ENCODE measurements around the gene CRYGB. TPM values are rescaled to one million over a fixed set of nuclear protein-coding genes. Genes with fewer than 3 reads are reported as not detected.

The CRYGB gene, protein sequence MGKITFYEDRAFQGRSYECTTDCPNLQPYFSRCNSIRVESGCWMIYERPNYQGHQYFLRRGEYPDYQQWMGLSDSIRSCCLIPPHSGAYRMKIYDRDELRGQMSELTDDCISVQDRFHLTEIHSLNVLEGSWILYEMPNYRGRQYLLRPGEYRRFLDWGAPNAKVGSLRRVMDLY
- total RNA-seq (not detected), polyA plus RNA-seq (not detected)

DNA sequence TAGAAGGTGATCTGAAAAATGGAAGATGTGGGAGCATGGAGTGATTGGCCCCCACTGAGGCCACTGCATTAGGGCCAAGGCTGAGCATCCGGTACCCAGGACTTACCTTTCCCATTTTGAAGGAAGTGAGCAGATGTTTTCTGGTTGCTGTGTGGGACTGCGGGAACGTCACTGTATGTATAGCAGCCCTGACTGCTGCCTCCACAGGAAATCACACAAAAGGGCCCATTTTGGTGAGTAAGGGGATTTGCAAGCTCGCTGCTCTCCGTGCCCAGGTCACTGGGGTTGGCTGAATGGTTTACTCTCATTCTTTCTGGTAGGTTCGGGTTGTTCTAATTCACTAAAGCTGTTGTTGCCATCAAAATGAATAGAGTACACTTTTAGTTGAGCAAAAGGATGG lies at the start of gene CRYGB:
CRYGB (minus strand) TSS at position 153 of the 400 bp plus-strand sequence; CDS start at position 115, 38 bp downstream.
- H3K4me3 ChIP-seq = no peak within 1 kb of the TSS
- H3K27me3 ChIP-seq = no peaks in the 10 kb centered on the region
- no peaks in the 10 kb centered on the region for H3K4me1 ChIP-seq
- DNase-seq = no peak
- no peaks in the 10 kb centered on the region for H3K36me3 ChIP-seq
- TF ChIP-seq POLR2AphosphoS5 (IDR thresholded peaks at IDR 0.05) (no peak), EP300 (IDR thresholded peaks at IDR 0.05) (no peak), POLR2A (IDR thresholded peaks at IDR 0.05) (no peak)
- TF ChIP-seq, protein P1, sequence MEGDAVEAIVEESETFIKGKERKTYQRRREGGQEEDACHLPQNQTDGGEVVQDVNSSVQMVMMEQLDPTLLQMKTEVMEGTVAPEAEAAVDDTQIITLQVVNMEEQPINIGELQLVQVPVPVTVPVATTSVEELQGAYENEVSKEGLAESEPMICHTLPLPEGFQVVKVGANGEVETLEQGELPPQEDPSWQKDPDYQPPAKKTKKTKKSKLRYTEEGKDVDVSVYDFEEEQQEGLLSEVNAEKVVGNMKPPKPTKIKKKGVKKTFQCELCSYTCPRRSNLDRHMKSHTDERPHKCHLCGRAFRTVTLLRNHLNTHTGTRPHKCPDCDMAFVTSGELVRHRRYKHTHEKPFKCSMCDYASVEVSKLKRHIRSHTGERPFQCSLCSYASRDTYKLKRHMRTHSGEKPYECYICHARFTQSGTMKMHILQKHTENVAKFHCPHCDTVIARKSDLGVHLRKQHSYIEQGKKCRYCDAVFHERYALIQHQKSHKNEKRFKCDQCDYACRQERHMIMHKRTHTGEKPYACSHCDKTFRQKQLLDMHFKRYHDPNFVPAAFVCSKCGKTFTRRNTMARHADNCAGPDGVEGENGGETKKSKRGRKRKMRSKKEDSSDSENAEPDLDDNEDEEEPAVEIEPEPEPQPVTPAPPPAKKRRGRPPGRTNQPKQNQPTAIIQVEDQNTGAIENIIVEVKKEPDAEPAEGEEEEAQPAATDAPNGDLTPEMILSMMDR (IDR thresholded peaks at IDR 0.05) = no peak
- no peaks in the 10 kb centered on the region for H3K9me3 ChIP-seq
- WGBS, 2 donors = 73 to 87% methylated on average over 6 of the region's 6 CpGs
- intact Hi-C loops (cut with DNase I) = no loop called here
- no peak within 1 kb of the TSS for H3K27ac ChIP-seq

DNA sequence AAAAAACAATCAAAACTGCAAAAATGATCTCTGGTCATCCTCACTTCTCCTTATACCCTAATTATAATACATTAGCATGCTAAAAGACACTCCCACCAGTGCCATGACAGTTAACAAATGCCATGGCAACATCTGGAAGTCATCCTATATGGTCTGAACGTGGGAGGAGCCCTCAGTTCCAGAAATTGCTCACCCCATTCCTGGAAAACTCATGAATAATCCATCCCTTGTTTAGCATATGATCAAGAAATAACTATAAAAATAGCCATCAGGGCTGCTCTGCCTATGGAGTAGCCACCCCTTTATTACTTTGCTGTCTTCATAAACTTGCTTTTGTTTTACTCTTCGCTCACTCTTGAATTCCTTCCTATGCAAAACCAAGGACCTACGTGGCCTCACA lies 49.6 kb upstream of the CRYGB start:
- Histone ChIP-seq H3K27me3 (peaks cover 0 to 4% (median 0%) of the 10 kb centered on the region in 3 donors), H3K4me3 (no peak overlapping the region), H3K27ac (no peak overlapping the region), H3K4me1 (no peaks in the 10 kb centered on the region), H3K9me3 (no peaks in the 10 kb centered on the region), H3K36me3 (no peaks in the 10 kb centered on the region)
- intact Hi-C loops (cut with DNase I) = no loop called here
- TF ChIP-seq POLR2AphosphoS5 (IDR thresholded peaks at IDR 0.05) (no peak), POLR2A (IDR thresholded peaks at IDR 0.05) (no peak), EP300 (IDR thresholded peaks at IDR 0.05) (no peak)
- TF ChIP-seq, protein P1 (IDR thresholded peaks at IDR 0.05) = no peak
- WGBS, 2 donors = 85 to 91% methylated on average over 3 of the region's 3 CpGs
- DNase-seq = no peak

DNA sequence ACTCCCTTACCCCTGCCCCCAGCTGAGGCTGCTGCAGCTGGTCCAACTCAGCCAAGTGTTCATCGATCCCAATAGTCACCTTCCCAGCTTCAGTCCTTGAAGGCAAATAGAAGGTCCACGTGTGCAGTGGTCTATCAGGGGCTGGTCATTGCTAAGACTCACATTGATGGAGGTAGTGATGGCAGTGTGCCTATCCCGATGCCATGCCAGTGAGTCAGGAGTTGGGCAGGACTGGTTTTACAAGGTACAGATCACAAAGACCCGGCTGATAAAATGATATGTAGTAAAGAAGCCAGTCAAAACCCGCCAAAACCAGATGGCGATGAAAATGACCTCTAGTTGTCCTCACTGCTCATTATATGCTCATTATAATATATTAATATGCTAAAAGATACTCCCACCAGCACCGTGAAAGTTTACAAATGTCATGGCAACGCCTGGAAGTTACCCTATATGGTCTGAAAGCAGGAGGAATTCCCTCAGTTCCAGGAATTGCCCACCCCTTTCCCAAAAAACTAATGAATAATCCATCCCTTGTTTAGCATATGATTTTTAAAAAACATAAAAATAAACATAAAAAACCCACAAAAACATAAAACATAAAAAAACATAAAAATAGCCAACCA lies 46.8 kb upstream of the CRYGB start:
- Histone ChIP-seq H3K27ac (no peak overlapping the region), H3K9me3 (no peaks in the 10 kb centered on the region), H3K27me3 (peaks cover 0 to 4% (median 0%) of the 10 kb centered on the region in 3 donors), H3K4me1 (no peaks in the 10 kb centered on the region), H3K36me3 (no peaks in the 10 kb centered on the region), H3K4me3 (no peak overlapping the region)
- 64 to 85% methylated on average over 8 of the region's 8 CpGs for WGBS, 2 donors
- intact Hi-C loops (cut with DNase I) = no loop called here
- DNase-seq = no peak
- TF ChIP-seq EP300 (IDR thresholded peaks at IDR 0.05) (no peak), POLR2AphosphoS5 (IDR thresholded peaks at IDR 0.05) (no peak), POLR2A (IDR thresholded peaks at IDR 0.05) (no peak)
- TF ChIP-seq, protein P1 (IDR thresholded peaks at IDR 0.05) = no peak

DNA sequence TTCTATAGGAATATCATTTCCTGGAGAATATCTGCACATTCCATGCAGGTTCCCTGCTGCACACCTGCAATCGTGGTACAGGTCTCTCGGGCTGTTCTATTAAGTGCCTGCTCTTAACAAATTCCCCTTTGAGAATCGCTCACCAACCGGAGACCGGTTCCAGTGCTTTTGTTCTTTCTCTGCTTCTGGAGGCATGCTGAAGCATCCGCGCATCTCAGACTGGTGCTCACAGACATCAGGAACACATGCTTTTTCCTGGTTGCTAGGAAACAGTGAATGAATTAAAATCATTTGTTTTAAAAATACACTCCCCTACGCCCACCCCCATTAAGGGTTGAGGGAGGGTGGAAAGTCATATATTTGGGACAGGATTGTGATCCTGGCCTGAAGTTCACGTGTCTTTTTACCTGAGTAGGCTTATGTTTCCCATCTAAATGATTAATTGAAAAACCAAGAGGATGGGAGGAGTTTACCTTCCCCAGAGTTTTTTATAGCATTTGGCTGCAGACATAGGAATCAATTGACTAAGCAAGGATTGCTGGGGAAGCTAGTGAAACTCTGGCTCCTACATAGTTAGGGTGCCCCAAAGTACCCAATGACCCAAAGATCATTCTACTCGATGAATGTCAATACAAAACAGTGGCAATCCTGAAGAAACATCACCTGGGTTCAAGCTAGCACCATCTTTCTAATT lies 44.0 kb upstream of the CRYGB start, which contains the start of gene C2orf80:
C2orf80 (minus strand) TSS at position 221 of the 694 bp plus-strand sequence. CDS start 3,044 bp downstream, outside the sequence.
- DNase-seq = no peak
- H3K36me3 ChIP-seq = no peaks in the 10 kb centered on the region
- 81 to 87% methylated on average over 10 of the region's 10 CpGs for WGBS, 2 donors
- peaks cover 0 to 5% (median 0%) of the 10 kb centered on the region in 3 donors for H3K27me3 ChIP-seq
- H3K9me3 ChIP-seq = no peaks in the 10 kb centered on the region
- intact Hi-C loops (cut with DNase I) = no loop called here
- TF ChIP-seq, protein P1 (IDR thresholded peaks at IDR 0.05) = no peak
- TF ChIP-seq POLR2AphosphoS5 (IDR thresholded peaks at IDR 0.05) (no peak), POLR2A (IDR thresholded peaks at IDR 0.05) (no peak), EP300 (IDR thresholded peaks at IDR 0.05) (no peak)
- no peak within 1 kb of the TSS for H3K4me3 ChIP-seq
- no peaks in the 10 kb centered on the region for H3K4me1 ChIP-seq
- no peak within 1 kb of the TSS for H3K27ac ChIP-seq
